ENCODE data around the gene SAMM50. TPM values are rescaled to one million over a fixed set of nuclear protein-coding genes. Genes with fewer than 3 reads are reported as not detected.

The SAMM50 gene
- total RNA-seq, 2 donors from 2014 or later, result 10.2 to 20.2 TPM

GRCh38 chr22:43923191-43923590 lies 32.1 kb upstream of the SAMM50 start:
- peaks cover 16% of the 10 kb centered on the region for H3K4me1 ChIP-seq
- intact Hi-C loops (cut with DNase I), result no loop called here
- DNase-seq (peak in 2 of 4 donors; percentile 3 to 11), ATAC-seq (no peak)
- peaks cover 0 to 4% of the 10 kb centered on the region in 2 donors for H3K27me3 ChIP-seq
- no peak overlapping the region for H3K4me3 ChIP-seq
- H3K27ac ChIP-seq, result no peak overlapping the region
- H3K36me3 ChIP-seq (replicated peaks in 1 of 2; ENCODE audit: insufficient read depth in 1 of 2, low read depth in 2 of 2), result no peaks in the 10 kb centered on the region
- no peak for TF ChIP-seq POLR2A (IDR thresholded peaks at IDR 0.05)
- no peak for TF ChIP-seq CTCF (IDR thresholded peaks at IDR 0.05)
- WGBS, 2 donors, result 5 to 7% methylated on average over 7 to 13 of the region's 13 CpGs
- H3K9me3 ChIP-seq, result no peaks in the 10 kb centered on the region

GRCh38 chr22:43923631-43924464 lies 31.4 kb upstream of the SAMM50 start, which contains the start of gene PNPLA3:
Gene PNPLA3 (plus strand): TSS chr22:43923805. CDS start chr22:43923912, 107 bp downstream.
- intact Hi-C loops (cut with DNase I), result no loop called here
- no peaks in the 10 kb centered on the region for H3K9me3 ChIP-seq
- DNase-seq (peak; percentile 81 to 94 (median 88)), ATAC-seq (peak; percentile 84)
- WGBS, 2 donors, result 2 to 25% methylated on average over 4 to 55 of the region's 100 CpGs
- no peak within 1 kb of the TSS for H3K27ac ChIP-seq
- no peaks in the 10 kb centered on the region for H3K36me3 ChIP-seq (replicated peaks in 1 of 2; ENCODE audit: insufficient read depth in 1 of 2, low read depth in 2 of 2)
- TF ChIP-seq CTCF (IDR thresholded peaks at IDR 0.05) (no peak), POLR2A (IDR thresholded peaks at IDR 0.05) (peak; percentile 25 to 37 (median 36))
- H3K27me3 ChIP-seq, result peaks cover 0 to 4% of the 10 kb centered on the region in 2 donors
- peaks cover 16% of the 10 kb centered on the region for H3K4me1 ChIP-seq
- peak within 1 kb of the TSS; percentile 27 to 31 for H3K4me3 ChIP-seq

- Histone ChIP-seq H3K36me3 (replicated peaks in 1 of 2; ENCODE audit: insufficient read depth in 1 of 2, low read depth in 2 of 2) (no peaks in the 10 kb centered on the region), H3K4me3 (no peak overlapping the region), H3K27me3 (peaks cover 0 to 4% of the 10 kb centered on the region in 2 donors), H3K9me3 (no peaks in the 10 kb centered on the region), H3K4me1 (peaks cover 9% of the 10 kb centered on the region), H3K27ac (no peak overlapping the region)
- DNase-seq, result no peak
- 58 to 69% methylated on average over 3 to 7 of the region's 7 CpGs for WGBS, 2 donors
- no peak for TF ChIP-seq POLR2A (IDR thresholded peaks at IDR 0.05)
- TF ChIP-seq CTCF (IDR thresholded peaks at IDR 0.05), result no peak
- no peak for ATAC-seq
- intact Hi-C loops (cut with DNase I), result no loop called here
These were observed 30.4 kb upstream of the SAMM50 start for GRCh38 chr22:43924877-43925276.

GRCh38 chr22:43925433-43926348 lies 29.6 kb upstream of the SAMM50 start:
- WGBS, 2 donors, result 66 to 75% methylated on average over 4 to 6 of the region's 6 CpGs
- no peak for TF ChIP-seq CTCF (IDR thresholded peaks at IDR 0.05)
- no peak for TF ChIP-seq POLR2A (IDR thresholded peaks at IDR 0.05)
- intact Hi-C loops (cut with DNase I), result no loop called here
- Histone ChIP-seq H3K27me3 (peaks cover 0 to 4% of the 10 kb centered on the region in 2 donors), H3K36me3 (replicated peaks in 1 of 2; ENCODE audit: insufficient read depth in 1 of 2, low read depth in 2 of 2) (no peaks in the 10 kb centered on the region), H3K4me1 (peaks cover 9% of the 10 kb centered on the region), H3K4me3 (no peak overlapping the region), H3K9me3 (no peaks in the 10 kb centered on the region), H3K27ac (no peak overlapping the region)
- ATAC-seq, result no peak
- DNase-seq, result no peak
